ENCODE results near the gene GALNT2. TPM values are rescaled to one million over a fixed set of nuclear protein-coding genes. Genes with fewer than 3 reads are reported as not detected.
A peak's percentile ranks its signal among the peaks of the same experiment; 100 is the strongest.

The GALNT2 gene
- total RNA-seq, 4 donors from 2014 or later: 50.7 to 85.0 (median 71.8) TPM

- DNase-seq (ENCODE audit: low spot score): no peak
- no peak for ATAC-seq (ENCODE audit: low FRiP score)
- peak in 1 of 3 donors; percentile 19 for TF ChIP-seq CTCF (IDR thresholded peaks at IDR 0.05)
Observed at GRCh38 chr1:230167419-230167852, 100.4 kb downstream of the GALNT2 start.

GRCh38 chr1:230169454-230170152, 102.6 kb downstream of the GALNT2 start:
- DNase-seq (ENCODE audit: low spot score): no peak
- peak; percentile 7 for ATAC-seq (ENCODE audit: low FRiP score)
- TF ChIP-seq CTCF (IDR thresholded peaks at IDR 0.05): no peak

DNA sequence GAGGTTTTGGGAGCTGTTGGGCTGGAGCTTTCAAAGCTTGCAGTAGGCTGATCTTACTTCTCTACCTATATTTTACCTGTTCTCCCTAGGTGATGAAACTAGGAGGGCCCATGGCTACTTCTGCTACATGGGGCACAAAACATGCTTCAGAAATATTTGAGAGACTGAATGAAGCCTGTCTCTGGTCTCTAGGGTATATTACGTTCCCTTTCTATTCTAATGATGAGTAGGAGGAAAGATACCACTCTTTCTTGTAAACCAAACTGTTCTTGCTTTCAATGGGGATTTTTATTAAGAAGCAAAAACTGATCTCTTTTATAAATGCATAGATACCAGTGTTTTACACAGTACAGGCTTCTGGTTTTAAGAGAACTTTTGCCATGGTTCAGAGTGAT, 103.1 kb downstream of the GALNT2 start:
- DNase-seq (ENCODE audit: low spot score) (no peak), ATAC-seq (ENCODE audit: low FRiP score) (no peak)
- no peak for TF ChIP-seq CTCF (IDR thresholded peaks at IDR 0.05)

DNA sequence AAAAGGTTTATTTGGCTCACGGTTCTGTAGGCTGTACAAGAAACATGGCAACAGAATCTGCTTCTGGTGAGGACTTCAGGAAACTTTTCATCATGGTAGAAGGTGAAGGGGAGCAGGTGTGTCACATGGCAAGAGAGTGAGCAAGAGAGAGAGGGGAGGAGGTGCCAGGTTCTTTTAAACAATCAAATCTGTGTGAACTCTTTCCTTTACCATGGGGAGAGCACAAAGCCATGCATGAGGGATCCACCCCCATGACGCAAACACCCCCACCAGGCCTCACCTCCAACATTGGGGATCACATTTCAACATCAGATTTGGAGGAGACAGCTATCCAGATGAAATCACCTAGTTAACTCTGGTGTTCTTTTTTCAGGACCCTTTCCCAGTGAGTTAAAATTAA, 103.6 kb downstream of the GALNT2 start:
- no peak for ATAC-seq (ENCODE audit: low FRiP score)
- TF ChIP-seq CTCF (IDR thresholded peaks at IDR 0.05): no peak
- no peak for DNase-seq (ENCODE audit: low spot score)

DNA sequence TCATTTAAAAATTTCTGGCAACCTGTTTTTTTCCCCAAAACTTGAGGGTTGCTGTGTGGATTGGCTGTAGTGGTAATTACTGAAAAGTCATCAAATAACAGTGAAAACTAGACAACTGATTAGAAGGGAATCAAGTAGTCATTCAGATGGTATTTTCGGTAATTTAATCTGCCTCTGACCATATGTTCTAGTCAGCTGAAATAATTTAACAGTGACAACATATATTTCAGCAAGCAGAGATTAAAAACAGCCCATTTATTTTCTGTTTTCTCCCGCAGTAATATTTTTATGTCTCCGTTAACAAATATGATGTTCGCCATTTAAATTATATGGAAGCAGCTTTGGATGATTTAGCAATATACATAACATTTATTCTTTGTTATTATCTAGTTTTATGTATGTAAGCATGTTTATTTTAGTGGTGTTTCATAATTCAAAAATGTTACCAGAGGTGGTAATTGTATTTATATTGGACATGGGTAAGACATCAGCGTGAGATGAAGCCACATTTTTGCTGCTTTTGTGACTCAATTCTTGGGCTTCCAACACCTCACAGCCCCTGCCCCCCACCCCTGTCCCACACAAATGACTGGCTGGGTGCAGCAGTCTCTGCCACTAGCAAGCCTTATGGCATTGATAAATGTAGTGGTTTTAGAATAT, 104.4 kb downstream of the GALNT2 start:
- ATAC-seq (ENCODE audit: low FRiP score): no peak
- DNase-seq (ENCODE audit: low spot score): no peak
- no peak for TF ChIP-seq CTCF (IDR thresholded peaks at IDR 0.05)

DNA sequence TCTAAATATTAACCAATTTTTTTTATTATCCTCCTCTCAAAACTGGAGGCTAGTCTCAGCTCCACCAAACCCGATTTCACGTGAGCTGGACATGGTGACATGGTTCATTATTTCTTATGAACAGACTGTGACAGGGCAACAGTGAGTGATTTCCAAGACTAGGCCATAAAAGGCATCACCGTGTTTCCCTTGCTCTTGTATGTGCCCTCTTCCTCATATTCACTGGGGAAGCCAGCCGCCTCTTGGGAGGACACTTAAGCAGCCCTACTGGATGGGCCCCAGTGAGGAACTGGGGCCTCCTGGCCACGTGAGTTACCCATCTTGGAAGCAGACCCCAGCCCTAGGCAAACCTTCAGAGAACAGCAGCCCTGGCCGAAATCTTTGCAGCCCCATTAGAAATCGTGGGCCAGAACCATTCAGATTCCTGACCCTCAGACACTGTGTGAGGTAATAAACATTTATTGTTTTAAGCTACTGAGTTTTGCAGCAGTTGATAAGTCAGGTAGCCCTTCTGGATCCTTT, 105.0 kb downstream of the GALNT2 start:
- ATAC-seq (ENCODE audit: low FRiP score) (no peak), DNase-seq (ENCODE audit: low spot score) (no peak)
- TF ChIP-seq CTCF (IDR thresholded peaks at IDR 0.05): no peak

Measured in omental fat pad (tissue), 4 donors.